LNCAP (cell line): Measurements from ENCODE around the gene LHFPL5.

ENCODE experiments used
- CTCF ChIP-seq: fragments of 450-650 bp; IDR thresholded peaks from 2 replicates; pipeline ENCODE4 v1.5.1; 2017; ENCODE audit warnings: mild to moderate bottlenecking

Gene LHFPL5

DNA sequence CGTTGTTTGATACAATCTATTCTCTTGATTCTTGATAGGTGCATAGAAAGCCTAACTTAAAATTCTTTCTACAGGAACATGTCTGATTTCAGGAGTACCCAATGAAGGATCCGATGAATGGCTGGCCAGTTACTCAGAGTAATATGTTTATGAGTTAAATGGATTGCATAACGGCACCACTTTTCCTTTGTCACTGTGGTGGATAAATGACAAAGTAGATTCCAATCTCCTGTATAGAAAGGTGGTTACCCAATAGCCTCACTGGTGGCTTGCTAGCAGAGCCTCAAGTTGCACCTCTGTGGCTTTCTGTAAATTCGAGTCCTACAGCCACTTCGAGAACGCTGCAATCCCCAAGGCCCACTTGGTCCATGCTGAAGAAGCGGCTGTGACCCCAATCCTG lies 28.4 kb downstream of the LHFPL5 start:
- no peak for TF ChIP-seq CTCF

DNA sequence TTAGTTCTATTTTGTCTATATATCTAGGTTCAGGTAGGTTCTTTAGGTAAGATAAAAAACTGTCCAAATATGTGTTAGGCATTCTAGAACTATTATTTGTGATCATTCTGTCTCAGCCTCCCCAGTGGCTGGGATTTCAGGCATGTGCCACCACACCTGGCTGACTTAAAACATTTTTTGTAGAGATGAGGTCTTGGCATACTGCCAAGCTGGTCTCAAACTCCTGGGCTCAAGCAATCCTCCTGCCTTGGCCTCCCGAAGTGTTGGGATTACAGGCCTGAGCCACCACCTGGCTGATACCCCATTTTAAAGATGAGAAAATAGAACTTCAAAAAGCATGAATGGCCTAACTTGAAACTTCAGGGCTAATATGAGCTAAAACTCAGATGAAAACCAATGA lies 33.9 kb downstream of the LHFPL5 start:
- TF ChIP-seq CTCF: no peak

DNA sequence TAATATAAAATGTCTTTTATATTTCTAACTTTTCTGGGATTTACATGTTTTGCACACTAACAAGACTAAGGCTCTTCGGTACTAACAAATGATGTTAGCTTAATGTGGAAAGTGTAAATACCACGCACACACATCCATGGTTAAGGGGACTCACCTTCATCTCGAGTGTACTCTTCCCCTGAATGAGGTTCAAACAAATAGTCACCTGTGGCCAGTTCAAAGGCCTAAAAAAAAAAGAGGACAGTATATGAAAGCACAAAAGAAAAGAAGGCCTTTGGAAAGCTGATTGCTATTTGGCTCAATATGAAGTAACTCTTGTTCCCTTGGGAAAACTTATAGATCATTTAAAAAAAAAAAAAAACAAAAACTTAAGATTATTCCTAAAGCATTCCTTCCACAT lies 37.2 kb downstream of the LHFPL5 start:
- TF ChIP-seq CTCF: no peak

- TF ChIP-seq CTCF: no peak
These were observed 39.1 kb downstream of the LHFPL5 start for GRCh38 chr6:35844290-35844689.

DNA sequence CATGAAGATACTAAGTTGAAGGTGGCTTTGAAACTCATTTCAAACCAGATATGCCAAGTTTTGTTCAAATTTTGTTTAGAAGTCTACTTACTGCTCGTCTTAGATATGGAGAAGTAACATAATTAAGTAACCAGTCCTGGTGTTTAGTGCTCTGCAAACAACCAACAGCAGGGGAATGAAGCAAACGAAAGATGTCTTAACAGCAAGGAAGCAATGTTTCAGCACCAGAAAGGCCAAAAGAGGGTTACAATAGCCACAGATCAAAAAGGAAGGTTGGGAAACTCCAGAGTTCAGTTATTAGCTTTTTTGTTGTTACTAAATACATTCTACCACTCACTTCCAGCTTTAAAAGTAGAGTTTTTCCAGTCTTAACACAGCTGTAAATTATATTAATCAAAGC lies 45.1 kb downstream of the LHFPL5 start:
- no peak for TF ChIP-seq CTCF

GRCh38 chr6:35852994-35853393 lies 47.8 kb downstream of the LHFPL5 start:
- no peak for TF ChIP-seq CTCF

DNA sequence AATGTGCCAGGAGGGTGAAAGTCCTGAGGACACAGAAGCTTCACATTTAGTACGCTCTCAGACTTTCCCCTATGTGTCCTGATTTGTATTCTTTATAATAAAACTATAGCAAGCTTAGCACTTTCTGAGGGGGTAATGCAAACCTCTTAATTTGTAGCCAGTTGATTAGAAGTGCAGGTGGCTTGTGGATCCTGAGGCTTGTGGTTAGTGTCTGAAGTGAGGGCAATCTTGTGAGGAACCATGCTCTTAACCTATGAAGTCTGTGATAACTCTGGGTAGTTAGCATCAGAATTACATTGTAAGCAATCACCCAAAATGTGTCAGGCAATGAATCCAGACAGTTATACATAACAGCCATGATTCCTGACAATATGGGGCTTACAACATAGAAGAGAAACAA lies 51.1 kb downstream of the LHFPL5 start:
- TF ChIP-seq CTCF: no peak

DNA sequence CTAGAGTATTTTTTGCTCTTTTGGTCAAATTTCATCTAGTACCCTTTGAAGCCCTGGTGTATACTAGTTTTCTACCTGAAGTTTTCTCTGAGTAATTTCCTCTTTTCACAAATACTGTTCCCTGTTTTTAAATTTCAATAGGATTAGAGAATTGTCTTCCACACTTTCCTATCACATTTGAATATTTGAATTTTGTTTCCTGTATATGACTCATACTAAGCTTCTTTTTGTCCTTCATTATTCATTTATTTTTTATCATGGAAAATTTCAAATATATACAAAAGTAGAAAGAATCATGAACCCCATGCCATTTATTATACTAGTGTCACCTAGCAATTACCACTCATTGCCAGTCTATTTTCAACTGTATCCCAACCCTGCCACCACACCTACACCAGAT lies 52.7 kb downstream of the LHFPL5 start:
- TF ChIP-seq CTCF: no peak
